ENCODE measurements around the gene REEP1.

GRCh38 chr2:86301711-86302202 is 35.7 kb downstream of the REEP1 start:
- TF ChIP-seq CTCF (IDR thresholded peaks at IDR 0.05) (no peak), POLR2A (IDR thresholded peaks at IDR 0.05) (no peak)
